ENCODE results near the gene CASTOR1. TPM values are rescaled to one million over a fixed set of nuclear protein-coding genes. Genes with fewer than 3 reads are reported as not detected.
A peak's percentile ranks its signal among the peaks of the same experiment; 100 is the strongest.
"Not testable (repeated sequence)": the region's sequence is repeated elsewhere in the genome, so short reads cannot be mapped to it uniquely, and the experiment has no call there.

Gene CASTOR1
- total RNA-seq = 1 to 10 TPM; 3.7 to 4.2 TPM
- long read RNA-seq, partial matches to known transcripts = 0 of 5 reads
- long read RNA-seq, other reads (novel, unspliced or antisense) = 1 of 5 reads

DNA sequence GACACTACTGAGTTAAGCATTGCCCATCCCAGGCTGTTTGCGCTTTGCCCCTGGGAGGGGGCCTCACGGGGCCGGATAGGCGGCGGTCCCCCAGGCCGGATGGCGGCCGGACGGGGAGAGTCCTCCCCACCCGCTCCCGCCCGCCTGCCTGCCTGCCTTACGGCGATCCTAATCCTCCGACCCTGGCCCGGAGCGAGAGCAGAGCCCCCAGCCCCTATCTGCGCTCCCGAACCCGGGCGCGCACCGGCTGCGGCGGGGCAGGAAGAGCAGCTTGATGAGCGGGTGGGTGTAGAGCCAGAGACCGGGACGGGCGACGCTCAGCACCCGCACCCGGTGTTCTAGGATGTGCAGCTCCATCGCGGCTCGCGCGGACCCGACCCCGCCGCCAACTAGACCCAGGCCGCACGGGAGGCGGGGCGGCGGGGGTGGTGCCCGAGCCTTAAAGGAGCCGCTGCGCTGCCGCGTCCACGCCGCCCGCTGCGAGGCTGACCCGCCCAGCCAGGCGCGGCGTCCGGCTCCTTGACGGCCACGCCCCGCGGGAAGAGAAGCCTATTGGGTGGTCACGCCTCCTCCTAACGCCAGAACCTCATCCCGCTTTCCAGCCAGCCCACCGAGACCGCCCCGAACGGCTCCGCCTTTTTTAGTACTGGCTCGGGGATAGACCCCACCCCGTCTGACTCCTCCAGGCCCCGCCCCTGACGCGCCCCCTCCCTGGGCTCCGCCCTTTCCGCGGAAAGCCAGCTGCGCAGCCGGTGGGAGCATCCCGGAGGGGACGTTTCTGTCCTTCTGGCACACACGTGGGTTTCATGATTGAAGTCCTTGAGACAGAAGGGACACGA, at the start of gene CASTOR1:
Gene CASTOR1, minus strand, starts transcription at position 365 of the 839 bp plus-strand sequence. Its CDS starts 8 bp downstream, at position 357.
- peak; percentile 99 for DNase-seq
- intact Hi-C loops (cut with DNase I, micrococcal nuclease) = loop anchor here in 1 of 2 donors (2.0 kb wide), 2 partner anchors 37 to 69 kb away; partner anchors contain the start of gene TBC1D10A
- peak; percentile 83 for ATAC-seq

DNA sequence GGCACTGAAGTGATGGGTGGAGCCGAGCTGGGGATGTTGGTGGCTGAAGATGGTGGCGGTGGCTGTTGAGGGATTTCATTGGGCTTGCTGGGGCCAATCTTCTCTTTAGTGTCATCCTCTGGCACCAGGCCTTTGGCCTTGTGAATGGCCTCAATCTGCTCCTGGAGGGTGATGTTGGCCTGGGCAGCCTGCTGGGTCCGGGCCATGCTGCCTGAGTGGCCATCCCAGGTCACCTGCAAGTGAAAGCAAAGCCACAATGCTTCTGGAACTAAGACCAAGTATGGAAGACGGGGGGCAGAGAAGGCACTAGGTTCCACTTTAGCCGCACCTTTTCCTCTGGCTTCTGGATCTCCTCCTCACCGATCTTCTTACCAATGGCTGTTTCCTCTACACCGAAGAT, 49.5 kb upstream of the CASTOR1 start:
- intact Hi-C loops (cut with DNase I, micrococcal nuclease) = no loop called here
- no peak for DNase-seq
- ATAC-seq = no peak

DNA sequence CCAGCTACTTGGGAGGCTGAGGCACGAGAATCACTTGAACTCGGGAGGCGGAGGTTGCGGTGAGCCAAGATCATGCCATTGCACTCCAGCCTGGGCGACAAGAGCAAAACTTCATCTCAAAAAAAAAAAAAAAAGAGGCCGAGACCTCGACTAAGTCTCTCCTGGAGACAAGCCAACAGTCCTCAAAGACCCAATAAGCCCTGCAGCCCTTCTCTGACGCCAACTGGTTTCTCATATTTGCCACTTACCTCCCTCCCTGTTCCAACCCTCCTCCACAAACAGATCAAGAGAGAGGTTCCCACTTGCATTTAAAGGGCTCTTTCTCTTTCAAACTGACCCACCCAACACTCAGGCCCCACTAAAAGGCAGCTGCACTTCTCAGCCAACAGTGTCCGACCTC, 49.0 kb upstream of the CASTOR1 start:
- ATAC-seq; intact Hi-C loops (cut with DNase I, micrococcal nuclease); DNase-seq: not testable (repeated sequence)

DNA sequence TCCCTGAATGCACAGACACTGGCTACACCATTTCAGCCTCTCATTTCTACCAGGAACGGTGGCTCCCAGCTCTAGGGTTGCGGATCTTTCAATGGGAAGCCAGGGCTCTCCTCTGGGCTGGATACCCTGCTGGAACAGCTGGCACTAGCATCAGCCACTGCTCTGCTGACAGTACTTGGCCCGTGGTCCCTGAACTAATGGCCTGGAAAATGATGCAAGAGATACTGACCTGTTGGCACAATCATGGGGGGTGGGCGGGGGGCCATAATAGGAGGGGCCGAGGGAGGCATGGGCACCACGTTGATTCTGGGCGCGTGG, 48.1 kb upstream of the CASTOR1 start:
- intact Hi-C loops (cut with DNase I, micrococcal nuclease) = no loop called here
- DNase-seq (no peak), ATAC-seq (no peak)

DNA sequence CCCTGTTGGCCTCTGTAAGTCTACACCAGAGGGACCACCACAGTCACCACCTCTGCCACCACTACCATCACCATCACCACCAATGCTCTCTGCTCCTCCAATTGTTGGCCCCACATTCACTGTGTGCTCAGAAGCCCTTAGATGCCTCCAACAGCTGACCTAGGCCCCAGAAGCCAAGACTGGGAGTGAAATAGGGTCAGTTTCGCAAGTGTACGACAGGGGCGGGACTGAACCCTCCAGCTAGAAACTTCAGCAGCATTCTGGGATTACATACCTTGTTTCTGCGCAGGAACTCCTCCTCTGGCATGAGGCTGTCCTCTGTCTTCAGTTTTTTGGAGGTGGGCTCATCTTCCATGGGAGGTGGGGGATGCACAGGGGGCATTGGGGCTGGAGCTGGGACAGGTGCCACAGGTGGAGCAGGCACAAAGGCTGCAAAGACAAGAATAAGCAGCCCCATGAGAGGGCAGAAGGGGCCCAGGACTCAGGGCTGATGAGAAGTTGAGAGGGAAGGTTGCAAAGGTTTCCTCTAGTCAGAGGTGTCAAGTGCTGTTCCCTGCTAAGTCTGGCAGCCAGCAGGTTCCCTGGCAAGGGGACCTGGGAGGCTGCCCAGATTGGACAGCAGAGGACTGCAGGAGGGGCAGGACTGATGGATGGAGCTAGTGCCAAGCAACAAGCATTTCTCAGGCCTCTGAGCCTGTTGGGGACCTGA, 47.6 kb upstream of the CASTOR1 start:
- no peak for DNase-seq
- ATAC-seq = no peak
- intact Hi-C loops (cut with DNase I, micrococcal nuclease) = no loop called here

DNA sequence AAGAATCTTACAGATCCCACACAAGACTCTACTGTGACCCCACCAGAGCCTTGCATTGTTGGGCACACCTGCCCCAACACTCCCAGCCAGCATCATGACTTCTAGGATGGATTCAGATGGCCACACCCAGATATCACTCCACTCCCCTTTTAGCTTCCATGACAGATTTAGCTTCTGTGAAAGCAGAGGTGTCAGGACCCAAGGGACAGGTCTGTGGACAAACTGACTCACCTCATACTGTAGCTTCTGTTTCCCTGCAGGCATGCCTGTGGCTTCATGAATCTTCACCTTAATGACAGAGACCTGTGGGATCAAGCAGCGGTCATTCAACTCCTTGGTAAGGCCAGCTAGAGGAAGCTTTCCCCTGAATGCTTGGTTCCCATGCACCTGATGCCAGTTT, 45.9 kb upstream of the CASTOR1 start:
- ATAC-seq (no peak), DNase-seq (no peak)
- intact Hi-C loops (cut with DNase I, micrococcal nuclease) = no loop called here

DNA sequence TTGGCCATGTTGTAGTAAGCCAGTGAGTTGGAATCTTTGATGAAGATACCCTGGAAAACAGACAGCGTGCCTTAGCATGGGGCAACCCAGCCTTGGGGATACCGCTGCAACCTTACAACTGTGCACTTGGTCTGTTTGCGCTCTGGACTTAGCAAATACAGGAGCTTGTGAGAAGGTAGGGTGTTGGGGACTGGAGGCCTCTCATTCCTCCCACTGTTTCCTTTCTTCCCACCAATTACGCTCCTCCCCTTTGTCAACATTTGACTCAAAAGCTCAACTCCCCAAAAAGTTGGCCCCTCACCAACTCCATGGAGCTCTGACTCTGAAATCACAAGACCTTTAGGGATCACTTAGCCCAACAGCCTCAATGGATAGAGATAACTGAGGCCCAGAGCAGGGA, 45.3 kb upstream of the CASTOR1 start:
- intact Hi-C loops (cut with DNase I, micrococcal nuclease) = no loop called here
- no peak for ATAC-seq
- no peak for DNase-seq

DNA sequence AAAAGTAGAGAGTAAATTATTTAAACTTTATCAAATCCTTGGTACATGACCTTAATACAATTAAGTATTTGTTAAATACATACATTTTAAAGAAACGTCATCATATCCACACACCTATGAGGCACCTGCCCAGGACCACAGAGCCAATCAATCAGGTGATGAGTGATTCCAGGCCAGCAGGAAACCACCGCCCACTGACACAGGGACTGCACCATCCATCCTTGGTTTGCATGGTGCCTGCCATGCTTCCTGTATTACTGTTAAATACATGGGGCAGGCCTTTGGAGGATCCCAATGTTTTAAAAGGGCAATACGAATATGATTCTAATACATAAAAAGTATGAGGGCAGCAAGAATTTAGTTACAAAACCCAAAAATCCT, 44.4 kb upstream of the CASTOR1 start:
- intact Hi-C loops (cut with DNase I, micrococcal nuclease) = no loop called here
- DNase-seq (no peak), ATAC-seq (no peak)

DNA sequence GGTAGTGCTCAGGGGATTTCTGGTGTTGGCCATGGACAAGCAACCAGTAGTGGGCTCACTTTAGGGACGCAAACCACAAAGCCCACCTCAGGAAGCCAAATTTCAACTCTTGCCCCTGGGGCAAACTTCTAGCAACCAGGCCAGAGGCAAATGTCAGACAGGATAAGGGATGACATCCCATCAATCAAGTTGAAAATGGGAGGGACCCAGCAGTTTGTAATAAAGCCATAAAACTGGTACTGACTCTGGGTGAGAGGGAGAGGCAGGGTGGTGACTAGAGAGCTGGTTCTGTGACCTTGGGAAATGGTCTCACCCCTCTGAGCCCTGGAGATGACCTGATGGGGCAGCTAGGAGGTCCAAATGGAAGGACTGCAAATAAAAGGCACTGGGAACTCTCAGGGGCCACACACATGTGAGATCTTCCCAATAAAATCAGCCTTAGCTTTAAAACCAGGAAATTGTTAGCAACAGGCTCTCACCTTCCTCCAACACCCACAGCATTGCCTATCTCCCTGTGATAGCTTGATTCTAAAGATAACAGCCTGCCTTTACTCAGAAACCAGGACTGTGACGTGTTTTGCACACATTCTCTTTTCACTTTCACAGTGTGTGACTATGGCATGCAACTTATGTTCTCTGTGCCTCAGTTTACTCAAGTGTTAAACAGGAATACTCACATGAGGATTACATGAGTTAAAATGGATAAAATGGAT, 43.8 kb upstream of the CASTOR1 start:
- peak; percentile 87 for ATAC-seq
- peak in 1 of 2 donors; percentile 34 for DNase-seq
- intact Hi-C loops (cut with DNase I, micrococcal nuclease) = no loop called here

DNA sequence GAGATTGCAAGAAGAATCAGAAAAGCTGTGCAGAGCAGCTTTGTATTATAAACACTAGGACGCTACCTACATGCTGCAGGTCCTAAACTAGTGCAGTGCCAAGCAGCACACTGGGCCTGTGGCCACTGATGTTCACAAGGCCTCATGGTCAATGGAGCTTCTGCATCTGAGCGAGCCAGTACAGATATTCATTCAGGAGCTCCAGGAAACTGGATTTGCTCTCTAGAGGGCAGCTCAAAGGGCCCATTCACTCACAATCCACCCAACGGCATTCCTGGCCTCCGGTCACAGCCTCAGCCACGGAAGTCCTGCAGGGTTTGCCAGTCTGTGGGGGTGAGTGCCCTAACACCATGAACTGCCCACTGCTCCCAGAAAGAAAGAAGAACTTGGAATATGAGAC, 43.2 kb upstream of the CASTOR1 start:
- DNase-seq = no peak
- intact Hi-C loops (cut with DNase I, micrococcal nuclease) = no loop called here
- no peak for ATAC-seq

DNA sequence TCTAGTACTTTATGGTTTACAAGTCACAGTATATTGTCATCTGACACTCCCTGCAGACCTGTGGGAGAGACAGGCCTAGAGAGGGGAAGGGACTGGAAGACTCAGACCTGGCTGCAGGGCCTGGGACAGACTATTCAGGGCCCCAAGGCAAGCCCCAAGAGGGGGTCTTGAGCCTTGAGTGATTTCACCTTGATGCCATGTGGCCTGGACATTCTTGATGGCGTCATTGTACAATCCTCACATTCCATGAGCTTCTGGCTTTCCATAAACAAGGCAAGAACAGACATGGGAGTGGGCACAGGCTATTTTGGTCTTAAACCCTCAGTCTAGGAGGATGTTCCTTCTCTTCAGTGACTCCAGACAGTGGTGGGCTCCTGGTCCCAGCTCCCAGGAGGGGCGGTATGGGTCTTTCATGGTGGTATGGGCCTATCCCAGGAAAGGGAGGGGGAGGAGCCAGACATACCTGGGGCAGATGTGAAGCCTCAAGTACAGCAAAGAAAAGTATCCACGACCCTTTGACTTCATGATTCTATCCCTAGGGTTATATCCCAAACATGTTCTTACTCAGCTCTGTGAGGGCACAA, 39.3 kb upstream of the CASTOR1 start:
- peak; percentile 17 for ATAC-seq
- intact Hi-C loops (cut with DNase I, micrococcal nuclease) = no loop called here
- DNase-seq = no peak

DNA sequence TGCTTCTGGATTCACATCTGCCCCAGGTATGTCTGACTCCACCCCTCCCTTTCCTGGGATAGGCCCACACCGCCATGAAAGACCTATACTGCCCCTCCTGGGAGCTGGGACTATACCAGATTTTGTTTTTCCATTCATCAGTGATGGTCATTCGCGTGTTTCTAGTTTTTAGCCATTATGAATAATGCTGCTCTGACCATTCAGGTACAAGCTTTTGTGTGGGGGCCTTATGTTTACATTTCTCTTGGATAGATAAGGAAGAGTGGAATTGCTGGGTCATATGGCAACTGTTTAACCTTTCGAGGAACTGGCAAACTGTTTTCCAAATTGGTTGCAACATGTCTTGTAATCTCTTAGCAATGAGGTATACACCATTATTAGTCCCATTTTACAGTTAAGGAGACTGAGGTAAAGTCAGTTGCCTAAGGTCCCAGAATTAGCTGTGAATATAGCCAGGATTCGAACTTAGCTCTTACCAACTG, 38.6 kb upstream of the CASTOR1 start:
- ATAC-seq (peak; percentile 47), DNase-seq (peak in 1 of 2 donors; percentile 62)
- intact Hi-C loops (cut with DNase I, micrococcal nuclease) = loop anchor here in 1 of 2 donors (2.0 kb wide), 1 partner anchor 39 kb away; the partner anchor contains the start of gene CASTOR1

DNA sequence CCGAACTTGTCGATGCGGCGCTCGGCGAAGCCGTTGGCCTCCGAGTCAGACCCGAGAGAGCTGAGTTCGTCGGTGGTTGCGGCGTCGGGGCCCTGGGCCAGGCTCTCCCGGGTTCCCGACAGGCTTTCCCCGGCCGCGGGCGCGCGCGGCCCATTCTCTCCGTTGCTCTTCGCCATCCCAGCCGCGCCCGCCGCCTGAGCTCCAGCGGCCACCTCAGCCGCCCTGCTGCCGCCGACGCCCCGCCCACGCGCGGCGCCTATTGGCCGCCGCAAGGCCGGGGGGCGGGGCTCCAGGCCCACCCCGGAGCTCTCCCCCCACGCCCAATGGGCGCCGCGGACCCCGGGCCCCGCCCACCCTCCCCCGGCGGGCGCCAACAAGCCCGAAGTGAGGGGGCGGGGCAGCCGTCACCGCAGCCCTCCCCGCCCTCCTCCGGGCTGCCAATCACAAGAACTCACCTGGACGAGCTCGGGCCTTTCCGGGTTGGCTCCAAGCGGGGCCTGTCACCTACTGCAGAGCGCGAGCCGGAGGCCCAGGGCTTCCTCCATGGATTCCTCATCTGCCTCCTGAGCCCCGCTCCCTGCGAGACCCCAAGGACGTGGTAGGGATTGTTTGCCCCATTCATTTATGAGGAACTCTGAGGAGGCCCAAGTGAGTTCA, 37.5 kb upstream of the CASTOR1 start, which contains the start of gene TBC1D10A:
Gene TBC1D10A, minus strand, starts transcription at position 236 of the 657 bp plus-strand sequence. Its CDS starts 60 bp downstream, at position 176.
- intact Hi-C loops (cut with DNase I, micrococcal nuclease) = loop anchor here in 1 of 2 donors (2.0 kb wide), 1 partner anchor 38 kb away; the partner anchor contains the start of gene CASTOR1
- DNase-seq (peak; percentile 94 to 95), ATAC-seq (peak; percentile 81)

DNA sequence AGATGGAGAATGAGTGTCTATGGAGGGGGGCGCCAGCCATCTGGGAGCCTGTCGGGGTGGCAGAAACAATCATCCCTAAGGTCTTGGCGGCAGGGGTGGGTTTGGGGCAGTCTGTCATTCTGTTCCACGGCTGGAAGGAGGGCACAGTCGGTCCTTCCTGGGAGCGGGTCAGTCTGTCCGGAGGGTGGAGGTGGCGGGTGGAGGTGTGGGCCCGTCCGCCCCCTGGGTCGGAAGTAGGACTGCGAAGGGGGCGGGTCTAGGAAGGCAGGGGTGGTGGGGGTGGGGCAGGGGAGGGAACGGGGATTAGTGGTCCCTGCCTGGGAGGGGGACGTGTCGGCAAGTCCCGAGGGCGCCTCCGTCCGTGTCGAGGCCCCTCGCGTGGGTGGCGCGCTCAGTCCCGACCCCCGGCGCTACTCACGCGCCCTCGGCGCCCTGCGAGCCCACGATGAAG, 37.0 kb upstream of the CASTOR1 start:
- intact Hi-C loops (cut with DNase I, micrococcal nuclease) = loop anchor here in 1 of 2 donors (2.0 kb wide), 1 partner anchor 37 kb away; the partner anchor contains the start of gene CASTOR1
- ATAC-seq = peak; percentile 52
- DNase-seq = peak; percentile 70

DNA sequence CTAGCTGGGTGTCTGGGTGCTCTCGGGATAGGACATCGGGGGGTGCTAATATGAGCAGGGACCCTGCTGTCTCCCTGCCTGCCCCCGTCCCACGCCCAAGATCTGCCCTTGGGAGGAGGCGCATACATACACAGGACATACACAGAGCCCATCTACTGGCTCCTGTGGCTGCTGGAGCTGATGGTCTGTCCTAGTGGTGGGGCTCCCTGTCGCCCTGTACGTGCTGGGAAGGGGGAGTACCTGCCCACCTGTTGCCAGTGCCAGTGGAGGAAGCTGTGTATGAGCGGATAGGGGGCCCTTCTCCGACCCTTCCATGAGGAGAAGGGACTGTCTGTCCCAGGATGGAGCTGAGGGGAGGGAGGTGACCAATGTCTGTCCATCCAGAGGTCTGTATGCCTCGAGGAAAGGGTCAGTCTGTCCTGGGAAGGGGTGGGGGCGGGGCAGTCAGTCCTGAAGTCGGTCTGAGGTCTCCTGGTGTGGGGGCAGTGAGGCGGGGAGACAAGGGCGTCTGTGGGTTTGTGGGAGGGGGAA, 36.5 kb upstream of the CASTOR1 start:
- DNase-seq (peak in 1 of 2 donors; percentile 49), ATAC-seq (no peak)
- intact Hi-C loops (cut with DNase I, micrococcal nuclease) = loop anchor here in 1 of 2 donors (2.0 kb wide), 1 partner anchor 37 kb away; the partner anchor contains the start of gene CASTOR1

DNA sequence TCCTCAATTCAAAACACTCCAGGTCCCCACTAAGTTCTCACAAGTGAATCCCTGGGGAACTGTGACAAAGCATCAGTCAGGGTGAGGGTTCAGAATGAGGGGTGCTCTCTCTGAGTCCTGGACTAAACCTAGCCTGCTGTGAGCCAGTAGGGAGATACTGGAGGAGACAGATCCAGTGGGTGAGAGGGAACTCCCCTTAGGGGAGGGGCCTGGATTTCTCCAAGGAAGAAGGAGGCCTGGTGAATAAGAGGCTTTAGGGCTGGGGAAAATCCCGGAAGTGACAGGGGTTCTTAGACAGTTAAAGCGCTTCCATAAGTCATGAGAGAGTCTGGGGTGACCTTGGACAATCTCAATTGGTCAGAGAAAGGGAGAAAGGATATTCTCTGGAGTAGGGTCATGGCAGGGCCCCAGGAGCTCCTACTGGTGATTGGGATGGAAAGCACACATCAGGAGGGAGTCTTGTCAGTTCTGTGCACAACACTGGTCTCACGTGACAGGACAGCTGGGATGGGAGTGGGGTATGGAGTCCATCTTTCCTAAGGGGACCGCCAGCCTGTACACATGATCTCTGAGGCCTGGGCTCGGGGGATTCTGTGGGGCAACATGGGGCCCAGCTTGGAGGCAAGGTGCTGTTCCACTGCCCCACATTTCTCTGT, 35.9 kb upstream of the CASTOR1 start:
- DNase-seq (peak; percentile 64 to 83), ATAC-seq (peak; percentile 54)
- intact Hi-C loops (cut with DNase I, micrococcal nuclease) = no loop called here

Measured in left colon (tissue), 2 donors.